GM12878 (cell line): Measurements from ENCODE around the gene GRM7. TPM values are rescaled to one million over a fixed set of nuclear protein-coding genes. Genes with fewer than 3 reads are reported as not detected.

Experiments
- ATAC-seq: fragments of 200-7000 bp; cut with Tn5 transposase; 3 replicates; pipeline ENCODE4 v1.9.1; 2020; ENCODE audit warnings: mild to moderate bottlenecking, moderate library complexity
- BruUV-seq: library from RNA; stranded (reverse); fragments of 400-500 nt; replicated peaks from 2 replicates; lab custom pipeline; 2021; lab: Mats Ljungman, UMichigan
- CTCF ChIA-PET: fragments of 300-600 bp; sonication (Branson Sonifier 250); formaldehyde crosslinking; extraction: SDS; loops from one replicate; lab custom pipeline; 2021; ENCODE audit warnings: inconsistent platforms; lab: Yijun Ruan, JAX
- POLR2A ChIA-PET: fragments of 350-600 bp; formaldehyde crosslinking; extraction: SDS; loops from one replicate; lab custom pipeline; 2021; ENCODE audit warnings: inconsistent platforms; lab: Charles Lee
- RAD21 ChIA-PET: fragments of 300-600 bp; sonication (Branson Sonifier 250); formaldehyde crosslinking; loops from one replicate; lab custom pipeline; 2023; ENCODE audit warnings: antibody characterized with exemption; ENCODE audit not compliant: unreplicated experiment; lab: Charles Lee
- SMC1A ChIA-PET: fragments of 300-600 bp; sonication (Branson Sonifier 250); formaldehyde crosslinking; loops from one replicate; lab custom pipeline; 2023; ENCODE audit not compliant: unreplicated experiment, uncharacterized antibody; lab: Charles Lee
- DNase-seq: peaks from one replicate; pipeline ENCODE4 v3.0.0-alpha.2; 2011; ENCODE audit warnings: low read depth, low spot score
- FAIRE-seq: peaks from 3 replicates; lab custom pipeline; 2011; peaks lifted over from hg19 to GRCh38; lab: Jason Lieb, UNC
- H2AFZ ChIP-seq: 2 replicates; pipeline ENCODE4 v1.6.0; 2011; ENCODE audit warnings: low read depth, low read length, control low read depth; ENCODE audit not compliant: control insufficient read depth
- H3K27ac ChIP-seq: 2 replicates; pipeline ENCODE4 v1.5.1; 2011; ENCODE audit warnings: control low read depth; ENCODE audit not compliant: control insufficient read depth, insufficient read depth
- H3K27me3 ChIP-seq, 2 experiments: replicated peaks in 1 of 2; 2 replicates each; pipeline versions ENCODE4 v1.6.0 to v1.6.1; 2011; ENCODE audit warnings: low read length in 1 of 2; ENCODE audit not compliant: control insufficient read depth in 2 of 2, insufficient read depth in 2 of 2
- H3K36me3 ChIP-seq, 2 experiments: 2 replicates each; pipeline ENCODE4 v1.5.1; 2011; ENCODE audit warnings: low read length in 1 of 2; ENCODE audit not compliant: control insufficient read depth in 2 of 2, insufficient read depth in 2 of 2
- H3K4me1 ChIP-seq: 2 replicates; pipeline ENCODE4 v1.6.1; 2011; ENCODE audit warnings: mild to moderate bottlenecking, low read length, moderate library complexity, mixed read lengths; ENCODE audit not compliant: control insufficient read depth, insufficient read depth
- H3K4me2 ChIP-seq: 2 replicates; pipeline ENCODE4 v1.6.0; 2011; ENCODE audit warnings: control low read depth; ENCODE audit not compliant: control insufficient read depth, insufficient read depth
- H3K4me3 ChIP-seq: fragments of 200-600 bp; sonication (generic); 2 replicates; pipeline ENCODE4 v1.5.1; 2016
- H3K79me2 ChIP-seq: 2 replicates; pipeline ENCODE4 v1.6.0; 2011; ENCODE audit warnings: low read length; ENCODE audit not compliant: control insufficient read depth, insufficient read depth
- H3K9ac ChIP-seq: 2 replicates; pipeline ENCODE4 v1.8.0; 2011; ENCODE audit warnings: low read length, control low read depth, mixed read lengths; ENCODE audit not compliant: control insufficient read depth, insufficient read depth
- H3K9me3 ChIP-seq: replicated peaks from 3 replicates; pipeline ENCODE4 v1.5.1; 2011; ENCODE audit warnings: mild to moderate bottlenecking, low read length; ENCODE audit not compliant: control insufficient read depth, insufficient read depth
- H4K20me1 ChIP-seq: 2 replicates; pipeline ENCODE4 v1.6.0; 2011; ENCODE audit not compliant: control insufficient read depth, insufficient read depth
- GABPA ChIP-seq: IDR thresholded peaks from 2 replicates; pipeline ENCODE4 v1.6.1; 2014; ENCODE audit warnings: antibody characterized with exemption, low read depth, mild to moderate bottlenecking, inconsistent platforms
- IKZF2 ChIP-seq, 2 experiments: fragments of 450-650 bp; IDR thresholded peaks; 2 replicates each; pipeline ENCODE4 v1.6.1; 2017; ENCODE audit warnings: mild to moderate bottlenecking in 2 of 2, moderate library complexity in 2 of 2
- MXI1 ChIP-seq: fragments of 150-350 bp; IDR thresholded peaks from 2 replicates; pipeline ENCODE4 v1.6.1; 2011; ENCODE audit warnings: low read depth, mild to moderate bottlenecking, inconsistent platforms, low read length, improper control_type of control experiment
- NFYA ChIP-seq: IDR thresholded peaks from 2 replicates; pipeline ENCODE4 v1.6.1; 2011; ENCODE audit warnings: low read depth, mild to moderate bottlenecking, low read length, improper control_type of control experiment, borderline replicate concordance
- PML ChIP-seq: IDR thresholded peaks from 2 replicates; pipeline ENCODE4 v1.6.1; 2012; ENCODE audit warnings: low read length, inconsistent platforms
- POU2F2 ChIP-seq: IDR thresholded peaks from 3 replicates; pipeline ENCODE4 v1.6.1; 2011; ENCODE audit warnings: low read depth, mild to moderate bottlenecking, low read length, borderline replicate concordance
- RBBP5 ChIP-seq: fragments of 200-600 bp; sonication (generic); conservative IDR thresholded peaks from 2 replicates; pipeline ENCODE4 v1.6.1; 2016
- SMC3 ChIP-seq: IDR thresholded peaks from 2 replicates; pipeline ENCODE4 v1.6.1; 2011; ENCODE audit warnings: low read length, improper control_type of control experiment, borderline replicate concordance
- ZBED1 ChIP-seq: IDR thresholded peaks from 2 replicates; pipeline ENCODE4 v1.6.1; 2016; ENCODE audit warnings: borderline replicate concordance
- WGBS: methylation state at CpG from one replicate; pipeline ENCODE4 v1.1.6; 2016; ENCODE audit warnings: low lambda C conversion rate; ENCODE audit not compliant: insufficient replicate concordance, insufficient coverage; ENCODE audit errors: missing lambda C conversion rate; 5-methylcytosine and 5-hydroxymethylcytosine counted together
- in situ Hi-C: fragments of 300-500 bp; cut with MboI; formaldehyde crosslinking; loops from 9 replicates; pipeline ENCODE4 v1.14.3; 2018; ENCODE audit warnings: mixed read lengths
- intact Hi-C: fragments of 100-400 bp; cut with micrococcal nuclease; formaldehyde crosslinking; loops from one replicate; pipeline ENCODE4 v1.14.2; 2022; ENCODE audit not compliant: unreplicated experiment
- polyA plus RNA-seq, 11 experiments: library from polyadenylated mRNA; depleted of rRNA in 4 of 11; unstranded in 6 of 11; stranded (reverse) in 5 of 11; fragments of >200 nt; fragmentation: Nextera tagmentation in 4 of 11; fragmentation: Illumina TruSeq in 1 of 11; extraction: Ambion mirVana in 4 of 11; extraction: Trizol in 1 of 11; gene quantifications; 1 replicate in 1 of 11; 2 replicates in 10 of 11; pipeline versions ENCODE4 v1.2.1 to v1.2.3, GENCODE V29; 2011 to 2016; ENCODE audit warnings: inconsistent platforms in 2 of 11, missing spikeins in 2 of 11, low read depth in 1 of 11
- total RNA-seq, 4 experiments: library from RNA; depleted of rRNA in 3 of 4; stranded (reverse); fragments of >200 nt in 3 of 4; fragmentation: Illumina TruSeq in 1 of 4; extraction: Trizol in 1 of 4; gene quantifications; 2 replicates each; pipeline versions ENCODE4 v1.2.1 to v1.2.3, GENCODE V29; 2013 to 2021
- TF ChIP-seq, protein P1 (sequence below): IDR thresholded peaks from 2 replicates; pipeline ENCODE4 v1.6.1; 2011; ENCODE audit warnings: low read depth, mild to moderate bottlenecking, low read length, moderate library complexity, borderline replicate concordance; ENCODE audit errors: extremely low read depth
- TF ChIP-seq, protein P2 (sequence below): fragments of 450-650 bp; IDR thresholded peaks from 2 replicates; pipeline ENCODE4 v1.6.1; 2018; ENCODE audit warnings: mild to moderate bottlenecking, low read depth, moderate library complexity; ENCODE audit not compliant: partially characterized antibody
- TF ChIP-seq, protein P3 (sequence below): fragments of 450-650 bp; IDR thresholded peaks from 2 replicates; pipeline ENCODE4 v1.6.1; 2014; ENCODE audit warnings: mild to moderate bottlenecking

The GRM7 gene
- total and polyA plus RNA-seq, 10 of the 15 experiments (the other 5 are each of a cell fraction or from before 2014, with no cell fraction given), result not detected

DNA sequence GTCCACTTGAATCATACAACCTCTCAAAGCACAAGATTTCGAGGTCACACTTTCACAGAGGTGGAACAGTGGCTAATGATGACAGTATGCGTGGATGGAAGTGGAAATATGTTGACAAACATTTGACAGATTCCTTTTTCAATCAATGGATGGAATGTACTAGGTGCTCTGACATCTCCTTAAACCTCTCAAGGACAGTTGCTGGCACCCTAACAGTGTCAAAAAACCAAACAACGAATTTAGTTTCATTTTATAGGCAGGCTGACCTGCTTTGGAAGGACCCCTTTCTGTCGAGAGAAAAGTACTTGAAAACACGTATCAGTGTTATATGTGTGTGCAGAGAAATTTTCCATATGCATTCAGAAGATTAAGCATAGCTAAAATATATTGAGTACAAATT, 861.0 kb downstream of the GRM7 start:
- BruUV-seq, result no TSS peak
- ChIA-PET RAD21 (no interaction called here), SMC1A (no interaction called here), CTCF (interaction anchor here (1.2 kb wide), 1 partner anchor 10 kb away, joined by 3 read pairs; no protein-coding TSS in a partner anchor), POLR2A (no interaction called here)
- no peak overlapping the region for H3K4me2 ChIP-seq
- H3K4me3 ChIP-seq, result no peak overlapping the region
- no peak overlapping the region for H2AFZ ChIP-seq
- in situ Hi-C loops, result no loop called here
- H4K20me1 ChIP-seq, result no peaks in the 10 kb centered on the region
- no peaks in the 10 kb centered on the region for H3K9me3 ChIP-seq
- intact Hi-C loops, result no loop called here
- H3K9ac ChIP-seq, result no peak overlapping the region
- 6% methylated on average over 5 of the region's 5 CpGs for WGBS
- no peaks in the 10 kb centered on the region for H3K79me2 ChIP-seq
- FAIRE-seq (no peak), DNase-seq (no peak), ATAC-seq (no peak)
- no peaks in the 10 kb centered on the region for H3K36me3 ChIP-seq
- H3K4me1 ChIP-seq, result no peaks in the 10 kb centered on the region
- no peaks in the 10 kb centered on the region for H3K27me3 ChIP-seq
- H3K27ac ChIP-seq, result no peak overlapping the region
- TF ChIP-seq NFYA, result no peak
- TF ChIP-seq, protein P1, sequence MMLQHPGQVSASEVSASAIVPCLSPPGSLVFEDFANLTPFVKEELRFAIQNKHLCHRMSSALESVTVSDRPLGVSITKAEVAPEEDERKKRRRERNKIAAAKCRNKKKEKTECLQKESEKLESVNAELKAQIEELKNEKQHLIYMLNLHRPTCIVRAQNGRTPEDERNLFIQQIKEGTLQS, result no peak
- TF ChIP-seq, protein P2, sequence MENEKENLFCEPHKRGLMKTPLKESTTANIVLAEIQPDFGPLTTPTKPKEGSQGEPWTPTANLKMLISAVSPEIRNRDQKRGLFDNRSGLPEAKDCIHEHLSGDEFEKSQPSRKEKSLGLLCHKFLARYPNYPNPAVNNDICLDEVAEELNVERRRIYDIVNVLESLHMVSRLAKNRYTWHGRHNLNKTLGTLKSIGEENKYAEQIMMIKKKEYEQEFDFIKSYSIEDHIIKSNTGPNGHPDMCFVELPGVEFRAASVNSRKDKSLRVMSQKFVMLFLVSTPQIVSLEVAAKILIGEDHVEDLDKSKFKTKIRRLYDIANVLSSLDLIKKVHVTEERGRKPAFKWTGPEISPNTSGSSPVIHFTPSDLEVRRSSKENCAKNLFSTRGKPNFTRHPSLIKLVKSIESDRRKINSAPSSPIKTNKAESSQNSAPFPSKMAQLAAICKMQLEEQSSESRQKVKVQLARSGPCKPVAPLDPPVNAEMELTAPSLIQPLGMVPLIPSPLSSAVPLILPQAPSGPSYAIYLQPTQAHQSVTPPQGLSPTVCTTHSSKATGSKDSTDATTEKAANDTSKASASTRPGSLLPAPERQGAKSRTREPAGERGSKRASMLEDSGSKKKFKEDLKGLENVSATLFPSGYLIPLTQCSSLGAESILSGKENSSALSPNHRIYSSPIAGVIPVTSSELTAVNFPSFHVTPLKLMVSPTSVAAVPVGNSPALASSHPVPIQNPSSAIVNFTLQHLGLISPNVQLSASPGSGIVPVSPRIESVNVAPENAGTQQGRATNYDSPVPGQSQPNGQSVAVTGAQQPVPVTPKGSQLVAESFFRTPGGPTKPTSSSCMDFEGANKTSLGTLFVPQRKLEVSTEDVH, result no peak
- TF ChIP-seq MXI1, result no peak
- no peak for TF ChIP-seq IKZF2 (IDR thresholded peaks at IDR 0.05)
- no peak for TF ChIP-seq PML
- no peak for TF ChIP-seq GABPA
- no peak for TF ChIP-seq POU2F2
- no peak for TF ChIP-seq ZBED1
- TF ChIP-seq, protein P3, sequence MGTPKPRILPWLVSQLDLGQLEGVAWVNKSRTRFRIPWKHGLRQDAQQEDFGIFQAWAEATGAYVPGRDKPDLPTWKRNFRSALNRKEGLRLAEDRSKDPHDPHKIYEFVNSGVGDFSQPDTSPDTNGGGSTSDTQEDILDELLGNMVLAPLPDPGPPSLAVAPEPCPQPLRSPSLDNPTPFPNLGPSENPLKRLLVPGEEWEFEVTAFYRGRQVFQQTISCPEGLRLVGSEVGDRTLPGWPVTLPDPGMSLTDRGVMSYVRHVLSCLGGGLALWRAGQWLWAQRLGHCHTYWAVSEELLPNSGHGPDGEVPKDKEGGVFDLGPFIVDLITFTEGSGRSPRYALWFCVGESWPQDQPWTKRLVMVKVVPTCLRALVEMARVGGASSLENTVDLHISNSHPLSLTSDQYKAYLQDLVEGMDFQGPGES, result no peak
- no peak for TF ChIP-seq RBBP5
- no peak for TF ChIP-seq SMC3
